Prostate gland (tissue), 2 donors: ENCODE data around the gene CHST6.

Experiments used
- CTCF ChIP-seq, 4 experiments: fragments of 200-600 bp in 2 of 4; fragments of 450-650 bp in 2 of 4; sonication (generic) in 2 of 4; IDR thresholded peaks; 1 replicate in 3 of 4; 2 replicates in 1 of 4; pipeline ENCODE4 v1.5.1; 2016 to 2019; ENCODE audit warnings: antibody characterized with exemption in 4 of 4, mild to moderate bottlenecking in 2 of 4, moderate library complexity in 2 of 4
- POLR2AphosphoS5 ChIP-seq: sonication (generic); formaldehyde crosslinking; IDR thresholded peaks from one replicate; pipeline ENCODE4 v1.6.1; 2017; ENCODE audit warnings: antibody characterized with exemption

GRCh38 chr16:75506107-75506506 lies 10.9 kb upstream of the CHST6 start:
- TF ChIP-seq CTCF (IDR thresholded peaks at IDR 0.05) (no peak), POLR2AphosphoS5 (no peak)
